Astrocyte (in vitro differentiated cells and primary cell): ENCODE results near the gene SPHK1.

Experiments
- EZH2 ChIP-seq: IDR thresholded peaks from 2 replicates; pipeline ENCODE4 v1.6.1; 2012; ENCODE audit warnings: mild to moderate bottlenecking, low read length, inconsistent platforms; ENCODE audit not compliant: insufficient read depth
- TF ChIP-seq, protein P1 (sequence below): IDR thresholded peaks from 2 replicates; pipeline ENCODE4 v1.5.1; 2011; ENCODE audit warnings: low read depth, mild to moderate bottlenecking, inconsistent platforms, low read length, moderate library complexity; ENCODE audit not compliant: insufficient read depth

DNA sequence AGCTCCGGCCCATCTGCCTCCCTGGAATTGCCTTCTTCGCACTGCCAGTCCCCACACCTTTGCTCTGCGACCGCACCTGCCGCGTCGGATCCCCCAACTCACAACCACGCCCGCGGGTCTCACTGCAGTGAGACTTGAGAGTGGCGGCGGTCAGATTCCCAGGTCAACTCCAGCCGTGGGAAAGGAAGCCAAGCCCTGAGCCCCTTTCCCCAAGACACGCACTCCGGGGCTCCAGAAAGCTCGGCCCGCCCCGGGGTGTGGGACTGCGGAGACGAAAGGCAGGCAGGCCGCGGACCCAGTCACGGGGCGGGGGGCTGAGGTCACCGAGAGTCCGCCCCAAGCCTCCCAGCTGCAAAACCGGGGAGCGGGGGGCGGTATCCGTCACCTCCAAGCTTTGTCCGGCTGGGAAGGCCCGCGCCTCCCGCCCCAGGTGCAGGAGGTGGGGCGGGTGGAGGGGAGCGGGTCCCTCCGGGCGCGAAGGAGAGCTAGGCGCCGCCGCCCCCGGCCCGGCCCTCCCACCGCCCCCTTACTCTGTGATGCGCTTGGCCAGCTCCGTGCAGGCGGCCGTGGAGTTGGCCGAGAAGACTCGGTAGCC, 31.3 kb upstream of the SPHK1 start:
- TF ChIP-seq, protein P1, sequence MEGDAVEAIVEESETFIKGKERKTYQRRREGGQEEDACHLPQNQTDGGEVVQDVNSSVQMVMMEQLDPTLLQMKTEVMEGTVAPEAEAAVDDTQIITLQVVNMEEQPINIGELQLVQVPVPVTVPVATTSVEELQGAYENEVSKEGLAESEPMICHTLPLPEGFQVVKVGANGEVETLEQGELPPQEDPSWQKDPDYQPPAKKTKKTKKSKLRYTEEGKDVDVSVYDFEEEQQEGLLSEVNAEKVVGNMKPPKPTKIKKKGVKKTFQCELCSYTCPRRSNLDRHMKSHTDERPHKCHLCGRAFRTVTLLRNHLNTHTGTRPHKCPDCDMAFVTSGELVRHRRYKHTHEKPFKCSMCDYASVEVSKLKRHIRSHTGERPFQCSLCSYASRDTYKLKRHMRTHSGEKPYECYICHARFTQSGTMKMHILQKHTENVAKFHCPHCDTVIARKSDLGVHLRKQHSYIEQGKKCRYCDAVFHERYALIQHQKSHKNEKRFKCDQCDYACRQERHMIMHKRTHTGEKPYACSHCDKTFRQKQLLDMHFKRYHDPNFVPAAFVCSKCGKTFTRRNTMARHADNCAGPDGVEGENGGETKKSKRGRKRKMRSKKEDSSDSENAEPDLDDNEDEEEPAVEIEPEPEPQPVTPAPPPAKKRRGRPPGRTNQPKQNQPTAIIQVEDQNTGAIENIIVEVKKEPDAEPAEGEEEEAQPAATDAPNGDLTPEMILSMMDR = no peak
- TF ChIP-seq EZH2 = no peak
